ENCODE results near the gene EP300.
"Not testable (repeated sequence)": the region's sequence is repeated elsewhere in the genome, so short reads cannot be mapped to it uniquely, and the experiment has no call there.

Gene EP300

DNA sequence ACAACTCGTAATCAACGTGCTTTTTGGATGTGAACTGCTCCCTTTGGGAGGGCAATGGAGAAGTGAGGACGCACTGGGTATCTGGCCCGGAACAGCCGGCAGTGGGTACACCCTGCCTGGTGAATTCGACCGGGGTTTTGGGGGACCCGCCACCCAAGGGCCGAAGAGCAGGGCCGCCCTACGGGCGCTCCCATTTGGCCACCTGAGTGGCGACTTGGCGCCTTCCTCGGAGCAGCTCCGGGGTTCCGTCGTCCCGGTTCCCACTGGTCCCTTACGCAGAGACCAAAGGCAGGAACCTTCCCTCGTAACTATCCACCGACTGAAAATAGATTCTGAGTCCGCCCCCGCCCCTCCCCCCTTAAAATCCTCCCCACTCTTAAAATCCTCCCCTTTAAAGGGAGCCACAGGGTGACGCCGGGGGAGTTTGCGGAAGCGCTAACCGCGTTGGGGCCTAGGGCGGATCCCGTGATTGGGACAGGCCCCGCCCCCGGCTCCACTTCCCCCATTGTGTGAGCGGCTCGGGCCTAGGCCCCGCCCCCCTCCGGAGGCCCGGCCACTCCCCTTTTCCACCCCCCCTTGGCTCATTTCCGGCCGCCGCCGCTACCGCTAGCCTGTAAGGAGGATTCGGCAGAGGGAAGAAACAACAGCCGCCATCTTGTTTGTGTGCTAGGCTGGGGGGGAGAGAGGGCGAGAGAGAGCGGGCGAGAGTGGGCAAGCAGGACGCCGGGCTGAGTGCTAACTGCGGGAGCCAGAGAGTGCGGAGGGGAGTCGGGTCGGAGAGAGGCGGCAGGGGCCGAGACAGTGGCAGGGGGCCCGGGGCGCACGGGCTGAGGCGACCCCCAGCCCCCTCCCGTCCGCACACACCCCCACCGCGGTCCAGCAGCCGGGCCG, 1.0 kb upstream of the EP300 start:
- DNase-seq, result peak; percentile 99

GRCh38 chr22:41092847-41093411, 537 bp downstream of the EP300 start:
- DNase-seq, result no peak

- no peak for DNase-seq
These were observed 1.7 kb downstream of the EP300 start for GRCh38 chr22:41094041-41094593.

GRCh38 chr22:41096391-41096790, 4.0 kb downstream of the EP300 start:
- DNase-seq, result no peak

DNA sequence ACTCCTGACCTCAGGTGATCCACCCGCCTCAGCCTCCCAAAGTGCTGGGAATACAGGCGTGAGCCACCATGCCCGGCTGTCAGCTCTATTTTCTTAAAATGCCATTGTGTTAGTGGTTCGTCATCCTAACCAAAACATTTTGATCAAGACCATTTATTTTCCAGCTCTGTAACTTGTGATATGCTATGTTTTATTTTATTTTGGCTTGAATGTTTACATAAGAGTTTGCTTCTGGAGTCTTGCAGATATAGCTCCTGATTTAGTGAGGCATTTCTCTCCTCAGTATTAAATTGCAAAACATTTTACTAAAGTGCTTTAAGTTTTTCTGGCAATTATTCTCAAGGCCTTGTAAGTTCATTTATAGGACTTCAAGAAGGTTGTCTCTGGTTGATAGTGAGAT, 4.4 kb downstream of the EP300 start:
- no peak for DNase-seq

GRCh38 chr22:41099036-41099435, 6.6 kb downstream of the EP300 start:
- DNase-seq, result no peak

DNA sequence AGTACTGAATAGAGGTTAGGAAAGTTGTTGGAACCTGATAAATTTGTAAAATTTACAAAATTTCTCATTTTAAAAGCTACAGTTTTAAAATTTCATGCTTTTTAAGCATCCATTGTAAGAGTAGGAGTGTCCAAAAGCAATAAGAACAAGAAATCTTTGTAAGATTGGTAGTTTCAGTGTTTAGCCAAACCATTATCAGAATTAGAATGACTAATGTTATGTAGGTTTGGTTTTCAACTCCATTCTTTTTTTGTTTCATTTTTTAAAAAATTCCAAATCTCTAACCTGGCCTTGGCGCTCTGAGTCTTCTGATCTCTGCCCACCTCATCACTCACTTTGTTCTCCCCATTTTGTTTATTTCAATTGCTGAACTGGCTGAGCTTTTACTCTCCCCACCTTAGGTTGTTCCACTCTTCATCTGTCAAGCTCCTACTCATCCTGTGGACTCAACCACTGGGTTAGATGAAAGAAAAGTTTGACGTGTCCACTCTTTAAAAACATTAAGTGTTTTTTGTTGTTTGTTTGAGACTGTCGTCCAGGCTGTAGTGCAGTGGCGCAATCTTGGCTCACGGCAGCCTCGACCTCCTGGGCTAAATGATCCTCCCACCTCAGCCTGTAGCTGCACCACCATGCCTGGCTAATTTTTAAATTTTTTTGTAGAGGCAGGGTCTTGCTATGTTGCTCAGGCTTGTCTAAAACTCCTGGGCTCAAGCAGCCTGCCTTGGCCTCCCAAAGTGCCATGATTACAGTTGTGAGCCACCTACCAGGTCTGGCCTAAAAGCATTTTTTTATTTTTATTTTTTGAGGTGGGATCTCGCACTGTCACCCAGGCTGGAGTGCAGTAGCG, 14.0 kb downstream of the EP300 start:
- no peak for DNase-seq

DNA sequence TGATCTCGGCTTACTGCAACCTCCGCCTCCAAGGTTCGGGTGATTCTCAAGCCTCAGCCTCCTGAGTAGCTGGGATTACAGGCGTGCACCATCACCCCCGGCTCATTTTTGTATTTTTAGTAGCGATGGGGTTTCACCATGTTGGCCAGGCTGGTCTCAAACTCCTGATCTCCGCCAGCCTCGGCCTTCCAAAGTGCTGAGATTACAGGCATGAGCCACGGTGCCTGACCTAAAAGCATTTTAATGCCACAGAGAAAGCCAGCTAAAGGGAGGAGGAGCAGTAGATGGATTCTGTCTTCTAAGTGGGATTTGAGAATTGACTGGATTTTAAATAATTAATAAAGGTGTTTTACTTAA, 14.6 kb downstream of the EP300 start:
- not testable (repeated sequence) for DNase-seq

- DNase-seq, result no peak
These were observed 18.6 kb downstream of the EP300 start for GRCh38 chr22:41110968-41111367.

DNA sequence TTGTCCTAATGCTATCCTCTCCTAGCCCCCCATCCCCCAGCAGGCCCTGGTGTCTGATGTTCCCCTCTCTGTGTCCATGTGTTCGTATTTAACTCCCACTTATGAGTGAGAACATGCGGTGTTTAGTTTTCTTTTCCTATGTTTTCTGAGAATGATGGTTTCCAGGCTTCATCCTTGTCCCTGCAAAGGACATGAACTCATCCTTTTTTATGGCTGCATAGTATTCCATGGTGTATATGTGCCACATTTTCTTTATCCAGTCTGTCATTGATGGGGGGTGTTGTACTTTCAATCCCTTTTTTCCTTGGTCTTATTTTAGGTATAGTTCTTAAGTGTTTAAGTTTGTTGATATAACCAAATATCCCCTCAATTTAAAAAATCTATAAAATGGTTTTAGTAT, 23.9 kb downstream of the EP300 start:
- DNase-seq, result no peak

GRCh38 chr22:41117127-41117965, 25.0 kb downstream of the EP300 start:
- DNase-seq, result no peak

DNA sequence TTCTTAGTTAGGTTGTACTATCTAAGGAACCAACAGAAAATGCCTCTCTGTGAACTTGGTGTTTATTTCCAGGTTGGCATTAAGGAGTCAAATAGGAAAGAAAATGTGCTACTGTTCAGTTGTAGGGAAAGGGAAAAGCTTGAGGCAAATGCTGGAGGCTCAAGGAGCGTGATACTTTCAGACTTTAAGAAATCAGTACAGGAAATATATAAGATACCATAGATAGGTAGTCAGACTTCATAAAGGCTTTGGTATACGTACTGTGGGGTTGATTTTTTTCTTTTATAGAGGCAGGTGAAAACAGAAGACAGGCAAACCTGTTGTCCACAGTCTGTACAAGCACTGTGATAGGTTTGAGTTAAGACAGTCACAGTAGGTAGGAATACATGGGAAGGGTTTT, 30.8 kb downstream of the EP300 start:
- DNase-seq, result no peak

GRCh38 chr22:41124086-41124485, 31.7 kb downstream of the EP300 start:
- no peak for DNase-seq

DNA sequence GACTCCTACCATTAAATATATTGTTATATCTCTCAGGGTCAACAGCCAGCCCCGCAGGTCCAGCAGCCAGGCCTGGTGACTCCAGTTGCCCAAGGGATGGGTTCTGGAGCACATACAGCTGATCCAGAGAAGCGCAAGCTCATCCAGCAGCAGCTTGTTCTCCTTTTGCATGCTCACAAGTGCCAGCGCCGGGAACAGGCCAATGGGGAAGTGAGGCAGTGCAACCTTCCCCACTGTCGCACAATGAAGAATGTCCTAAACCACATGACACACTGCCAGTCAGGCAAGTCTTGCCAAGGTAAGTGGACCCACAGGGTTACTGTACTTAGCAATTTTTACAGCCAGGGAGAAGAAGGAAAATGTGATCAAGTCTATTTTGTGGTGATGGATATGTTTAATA, 35.1 kb downstream of the EP300 start:
- no peak for DNase-seq

- no peak for DNase-seq
These were observed 36.2 kb downstream of the EP300 start for GRCh38 chr22:41128606-41129005.

- DNase-seq, result no peak
These were observed 40.2 kb downstream of the EP300 start for GRCh38 chr22:41132550-41132949.

- no peak for DNase-seq
These were observed 48.1 kb downstream of the EP300 start for GRCh38 chr22:41140365-41140957.

DNA sequence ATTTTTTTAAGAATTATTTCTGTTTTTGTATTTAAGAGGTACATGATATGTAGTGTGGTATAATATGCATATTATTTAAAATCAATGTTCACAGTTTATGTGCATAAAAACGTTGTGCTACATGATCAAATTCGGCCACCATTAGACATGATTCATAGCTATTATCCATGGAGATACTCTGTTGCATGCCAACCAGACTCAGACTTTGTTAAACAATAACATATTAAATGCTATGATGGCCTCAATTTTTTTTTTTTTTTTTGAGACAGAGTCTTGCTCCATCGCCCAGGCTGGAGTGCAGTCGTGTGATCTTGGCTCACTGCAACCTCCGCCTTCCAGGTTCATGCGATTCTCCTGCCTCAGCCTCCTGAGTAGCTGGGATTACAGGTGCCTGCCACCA, 53.5 kb downstream of the EP300 start:
- not testable (repeated sequence) for DNase-seq

GRCh38 chr22:41146573-41146972, 54.2 kb downstream of the EP300 start:
- DNase-seq, result no peak

GRCh38 chr22:41147722-41148121, 55.3 kb downstream of the EP300 start:
- DNase-seq, result no peak

DNA sequence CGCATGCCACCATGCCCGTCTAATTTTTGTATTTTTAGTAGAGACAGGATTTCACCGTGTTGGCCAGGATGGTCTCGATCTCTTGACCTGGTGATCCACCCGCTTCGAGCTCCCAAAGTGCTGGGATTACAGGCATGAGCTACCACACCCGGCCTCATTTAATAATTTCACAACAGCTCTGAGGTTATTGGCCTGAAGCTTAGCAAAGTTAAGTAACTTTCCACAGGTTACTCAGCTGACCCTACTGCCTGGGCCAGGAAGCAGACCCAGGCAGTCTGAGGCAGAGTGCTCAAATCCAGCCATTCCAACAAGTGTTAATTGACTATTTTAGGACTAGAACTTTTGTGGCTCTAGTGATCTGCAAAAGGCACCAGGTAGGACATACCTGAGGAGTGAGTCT, 60.5 kb downstream of the EP300 start:
- DNase-seq, result no peak

GRCh38 chr22:41157083-41157482, 64.7 kb downstream of the EP300 start:
- no peak for DNase-seq
